ENCODE results near the gene CNTLN. TPM values are rescaled to one million over a fixed set of nuclear protein-coding genes. Genes with fewer than 3 reads are reported as not detected.
"Not testable (repeated sequence)": the region's sequence is repeated elsewhere in the genome, so short reads cannot be mapped to it uniquely, and the experiment has no call there.

The CNTLN gene
- total RNA-seq, 1 donor from 2014 or later = 7.4 TPM

- Mint-ChIP-seq H3K36me3 (ENCODE audit: low read depth, unreplicated experiment) (no peaks in the 10 kb centered on the region), H3K9me3 (ENCODE audit: unreplicated experiment) (no peaks in the 10 kb centered on the region), H3K27ac (ENCODE audit: unreplicated experiment) (no peak overlapping the region), H3K27me3 (ENCODE audit: unreplicated experiment) (no peaks in the 10 kb centered on the region), H3K4me1 (ENCODE audit: unreplicated experiment) (no peaks in the 10 kb centered on the region), H3K4me3 (ENCODE audit: unreplicated experiment) (no peak overlapping the region)
- no peak for TF ChIP-seq CTCF (IDR thresholded peaks at IDR 0.05; ENCODE audit: unreplicated experiment)
- DNase-seq (ENCODE audit: low spot score) = no peak
Observed at GRCh38 chr9:17339156-17339555, 204.3 kb downstream of the CNTLN start.

- H3K36me3 Mint-ChIP-seq (ENCODE audit: low read depth, unreplicated experiment) = no peaks in the 10 kb centered on the region
- no peaks in the 10 kb centered on the region for H3K4me1 Mint-ChIP-seq (ENCODE audit: unreplicated experiment)
- no peak overlapping the region for H3K4me3 Mint-ChIP-seq (ENCODE audit: unreplicated experiment)
- no peaks in the 10 kb centered on the region for H3K27me3 Mint-ChIP-seq (ENCODE audit: unreplicated experiment)
- H3K9me3 Mint-ChIP-seq (ENCODE audit: unreplicated experiment) = no peaks in the 10 kb centered on the region
- no peak for TF ChIP-seq CTCF (IDR thresholded peaks at IDR 0.05; ENCODE audit: unreplicated experiment)
- DNase-seq (ENCODE audit: low spot score) = no peak
- H3K27ac Mint-ChIP-seq (ENCODE audit: unreplicated experiment) = no peak overlapping the region
Observed at GRCh38 chr9:17342696-17343095, 207.9 kb downstream of the CNTLN start.

DNA sequence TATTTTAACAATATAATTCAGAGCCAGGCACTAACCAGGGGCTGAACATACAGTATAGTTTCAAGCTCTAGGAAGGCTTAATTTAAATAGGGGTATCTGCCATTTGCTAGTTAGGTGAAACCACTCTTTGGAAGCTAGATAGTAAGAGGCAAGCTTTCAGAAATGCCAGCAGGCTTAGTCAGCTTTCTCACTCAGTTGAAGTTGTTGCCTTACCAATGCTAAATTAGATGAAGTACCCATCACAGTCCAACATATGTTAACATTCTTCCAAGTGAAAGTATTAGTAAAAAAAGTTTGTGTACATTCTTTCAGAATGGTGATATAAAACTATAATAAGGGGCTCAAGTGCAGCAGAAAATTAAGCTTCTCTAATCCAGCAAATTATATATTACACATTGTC lies 215.0 kb downstream of the CNTLN start:
- Mint-ChIP-seq H3K36me3 (ENCODE audit: low read depth, unreplicated experiment) (peaks cover 3% of the 10 kb centered on the region), H3K4me1 (ENCODE audit: unreplicated experiment) (no peaks in the 10 kb centered on the region), H3K27ac (ENCODE audit: unreplicated experiment) (no peak overlapping the region), H3K27me3 (ENCODE audit: unreplicated experiment) (no peaks in the 10 kb centered on the region), H3K4me3 (ENCODE audit: unreplicated experiment) (no peak overlapping the region), H3K9me3 (ENCODE audit: unreplicated experiment) (no peaks in the 10 kb centered on the region)
- TF ChIP-seq CTCF (IDR thresholded peaks at IDR 0.05; ENCODE audit: unreplicated experiment) = no peak
- no peak for DNase-seq (ENCODE audit: low spot score)

GRCh38 chr9:17354006-17354405 lies 219.2 kb downstream of the CNTLN start:
- H3K27ac Mint-ChIP-seq (ENCODE audit: unreplicated experiment); H3K9me3 Mint-ChIP-seq (ENCODE audit: unreplicated experiment); H3K4me1 Mint-ChIP-seq (ENCODE audit: unreplicated experiment); H3K4me3 Mint-ChIP-seq (ENCODE audit: unreplicated experiment); H3K27me3 Mint-ChIP-seq (ENCODE audit: unreplicated experiment); H3K36me3 Mint-ChIP-seq (ENCODE audit: low read depth, unreplicated experiment); DNase-seq (ENCODE audit: low spot score): not testable (repeated sequence)

GRCh38 chr9:17361378-17361777 lies 226.5 kb downstream of the CNTLN start:
- no peaks in the 10 kb centered on the region for H3K36me3 Mint-ChIP-seq (ENCODE audit: low read depth, unreplicated experiment)
- no peak overlapping the region for H3K4me3 Mint-ChIP-seq (ENCODE audit: unreplicated experiment)
- no peaks in the 10 kb centered on the region for H3K9me3 Mint-ChIP-seq (ENCODE audit: unreplicated experiment)
- H3K4me1 Mint-ChIP-seq (ENCODE audit: unreplicated experiment) = peaks cover 7% of the 10 kb centered on the region
- no peak for TF ChIP-seq CTCF (IDR thresholded peaks at IDR 0.05; ENCODE audit: unreplicated experiment)
- H3K27me3 Mint-ChIP-seq (ENCODE audit: unreplicated experiment) = no peaks in the 10 kb centered on the region
- no peak for DNase-seq (ENCODE audit: low spot score)
- H3K27ac Mint-ChIP-seq (ENCODE audit: unreplicated experiment) = no peak overlapping the region

GRCh38 chr9:17367035-17367434 lies 232.2 kb downstream of the CNTLN start:
- H3K36me3 Mint-ChIP-seq (ENCODE audit: low read depth, unreplicated experiment) = peaks cover 4% of the 10 kb centered on the region
- no peak overlapping the region for H3K27ac Mint-ChIP-seq (ENCODE audit: unreplicated experiment)
- H3K4me3 Mint-ChIP-seq (ENCODE audit: unreplicated experiment) = no peak overlapping the region
- no peak for TF ChIP-seq CTCF (IDR thresholded peaks at IDR 0.05; ENCODE audit: unreplicated experiment)
- no peaks in the 10 kb centered on the region for H3K9me3 Mint-ChIP-seq (ENCODE audit: unreplicated experiment)
- H3K4me1 Mint-ChIP-seq (ENCODE audit: unreplicated experiment) = peaks cover 7% of the 10 kb centered on the region
- peaks cover 2% of the 10 kb centered on the region for H3K27me3 Mint-ChIP-seq (ENCODE audit: unreplicated experiment)
- no peak for DNase-seq (ENCODE audit: low spot score)

Measured in endothelial cell (in vitro differentiated cells).